Stimulated activated CD8-positive, alpha-beta memory T cell treated with anti-CD3 and anti-CD28 coated beads, Interleukin-2, amount 100 ng/mL, for 48 hours (primary cell): Measurements from ENCODE around the gene ARAP2.
A peak's percentile ranks its signal among the peaks of the same experiment; 100 is the strongest.

Experiments
- DNase-seq, 2 donors: peaks; one replicate each; pipeline ENCODE4 v3.0.0-alpha.2; 2020; ENCODE audit warnings: low read depth in 2 of 2

Gene ARAP2

GRCh38 chr4:36244257-36245082 is at the start of gene ARAP2:
Gene ARAP2 (minus strand): TSS chr4:36244514. CDS start chr4:36229486, 15,028 bp downstream.
- DNase-seq: peak; percentile 61 to 64

DNA sequence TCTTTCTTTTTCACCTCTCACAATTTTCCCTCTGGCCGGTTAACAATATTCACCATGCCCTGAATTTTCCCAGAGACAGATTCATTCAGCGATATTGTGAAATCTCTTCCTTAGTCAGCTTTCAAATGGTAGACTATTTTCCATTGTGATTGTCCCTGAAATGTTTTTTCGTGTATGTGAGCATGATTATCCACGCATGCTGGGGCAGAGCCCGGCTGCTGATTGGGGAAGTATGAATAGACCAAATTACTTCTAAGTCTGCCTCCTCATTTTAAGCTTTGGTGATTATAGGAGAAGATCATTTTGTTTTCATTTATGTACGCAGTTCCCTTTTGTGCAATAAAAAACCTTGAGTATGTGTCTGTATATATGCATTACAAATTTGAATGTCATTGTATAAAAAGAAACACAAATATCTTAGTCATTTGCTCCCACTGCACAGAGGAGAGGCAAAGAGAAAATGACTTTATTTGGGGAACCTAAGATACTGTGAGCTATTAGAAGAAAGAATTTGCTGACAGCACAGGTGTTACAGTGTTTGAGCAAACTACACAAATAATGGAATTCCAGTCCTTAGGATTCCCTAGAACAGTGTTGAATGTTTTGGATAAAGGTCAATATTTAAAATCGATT is 48.4 kb upstream of the ARAP2 start:
- DNase-seq: no peak

DNA sequence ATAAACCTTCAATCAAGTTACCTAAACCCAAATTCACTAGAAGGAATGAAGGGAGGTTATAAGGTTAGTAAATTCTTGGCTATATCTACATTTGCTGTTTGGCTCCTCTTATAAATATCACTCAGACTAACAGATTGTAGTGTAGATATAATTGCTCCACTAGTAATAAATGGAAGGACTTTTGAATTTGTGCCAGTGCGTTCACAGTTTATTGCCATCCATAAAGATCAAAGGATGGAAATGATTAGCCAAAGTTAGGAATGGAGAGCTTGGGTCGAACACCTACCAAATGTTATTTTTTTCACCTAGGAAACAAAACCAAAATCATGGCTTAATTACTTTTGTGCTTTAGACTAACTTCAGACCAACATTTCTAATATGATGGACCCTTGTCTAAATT is 46.3 kb upstream of the ARAP2 start:
- DNase-seq: no peak

GRCh38 chr4:36288731-36289426 is 44.6 kb upstream of the ARAP2 start:
- no peak for DNase-seq

- DNase-seq: no peak
These were observed 42.2 kb upstream of the ARAP2 start for GRCh38 chr4:36286481-36286871.

DNA sequence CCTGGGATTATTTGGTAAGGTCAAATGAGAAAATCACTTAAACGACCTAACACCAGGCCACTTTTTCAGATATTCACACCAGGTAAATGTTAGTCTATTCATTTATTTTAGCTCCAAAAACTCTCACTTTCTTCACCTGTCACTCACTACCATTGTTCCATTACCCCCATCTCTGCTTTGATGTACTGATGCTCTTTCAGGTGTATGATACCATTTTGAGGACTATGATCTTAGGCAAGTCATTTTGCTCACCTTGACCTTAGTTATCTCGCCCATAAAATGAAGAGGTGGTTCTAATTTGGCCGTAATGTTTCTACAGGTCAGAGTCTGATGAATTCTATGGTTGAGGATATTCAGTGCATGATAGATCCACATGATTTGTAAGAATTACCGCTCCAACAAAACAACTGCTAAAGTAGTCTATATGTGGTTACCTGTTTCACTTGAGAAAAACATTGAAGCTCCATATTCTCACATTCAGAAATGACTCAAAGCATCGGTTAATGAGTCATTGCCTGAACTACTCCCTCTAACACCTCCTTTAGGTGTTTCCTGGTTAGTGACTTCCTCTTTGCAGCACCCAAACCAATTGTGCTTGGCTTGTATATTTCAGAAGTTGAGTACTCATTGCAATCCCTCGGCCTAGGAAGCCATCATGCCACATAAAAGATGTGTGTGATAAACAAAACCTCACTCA is 41.6 kb upstream of the ARAP2 start:
- peak in 1 of 2 donors; percentile 11 for DNase-seq

DNA sequence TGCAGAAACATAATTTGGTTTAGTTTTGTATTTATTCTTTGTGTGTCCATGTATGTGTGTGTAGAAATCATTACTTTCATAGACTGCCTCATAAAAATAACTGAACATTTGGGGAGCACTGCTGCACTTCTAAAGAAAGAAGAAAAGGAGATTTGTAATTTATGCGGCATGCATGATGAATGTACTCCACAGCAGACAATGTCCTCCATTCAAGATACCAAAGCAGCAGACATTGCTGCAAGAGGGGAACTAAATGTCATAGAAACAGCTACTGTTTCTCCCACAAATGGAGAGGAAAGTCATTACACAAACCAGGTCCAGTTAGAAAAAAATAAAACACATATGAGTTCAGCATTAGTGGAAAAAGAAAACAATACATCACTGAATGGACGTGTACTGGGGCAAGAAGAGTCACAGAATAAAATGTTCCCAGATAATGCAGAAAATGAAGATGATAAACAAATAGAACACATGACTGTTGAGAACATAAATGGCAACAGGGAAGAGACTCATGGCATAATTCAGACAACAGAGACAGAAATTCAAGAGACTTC is 39.7 kb upstream of the ARAP2 start:
- DNase-seq: no peak

GRCh38 chr4:36282503-36283030 is 38.3 kb upstream of the ARAP2 start:
- no peak for DNase-seq

GRCh38 chr4:36281384-36282106 is 37.2 kb upstream of the ARAP2 start, which contains the start of gene DTHD1:
Gene DTHD1 (plus strand): TSS chr4:36281616. CDS start chr4:36281759, 143 bp downstream.
- no peak for DNase-seq

GRCh38 chr4:36280555-36280954 is 36.2 kb upstream of the ARAP2 start:
- DNase-seq: no peak

GRCh38 chr4:36278789-36279188 is 34.5 kb upstream of the ARAP2 start:
- no peak for DNase-seq

- no peak for DNase-seq
These were observed 33.2 kb upstream of the ARAP2 start for GRCh38 chr4:36277533-36277932.

DNA sequence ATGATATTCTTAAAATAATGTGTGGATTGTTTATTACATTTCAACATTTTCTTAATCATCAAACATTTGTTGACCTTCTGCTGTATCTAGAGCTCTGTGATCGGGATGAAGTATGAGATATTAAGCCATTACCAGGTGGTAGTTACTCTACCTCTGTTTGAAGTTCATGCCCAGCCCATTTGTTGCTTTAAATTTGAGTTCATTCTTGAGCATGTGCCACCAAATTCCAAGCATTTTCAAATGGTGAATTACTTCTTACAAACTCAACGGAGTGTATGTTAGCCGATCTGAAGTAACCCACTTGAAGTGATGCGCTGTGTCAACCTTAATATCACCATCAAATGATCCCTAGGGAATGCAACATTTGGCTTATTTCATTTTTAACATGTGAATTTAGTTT is 29.8 kb upstream of the ARAP2 start:
- no peak for DNase-seq

GRCh38 chr4:36273276-36273675 is 29.0 kb upstream of the ARAP2 start:
- DNase-seq: no peak

DNA sequence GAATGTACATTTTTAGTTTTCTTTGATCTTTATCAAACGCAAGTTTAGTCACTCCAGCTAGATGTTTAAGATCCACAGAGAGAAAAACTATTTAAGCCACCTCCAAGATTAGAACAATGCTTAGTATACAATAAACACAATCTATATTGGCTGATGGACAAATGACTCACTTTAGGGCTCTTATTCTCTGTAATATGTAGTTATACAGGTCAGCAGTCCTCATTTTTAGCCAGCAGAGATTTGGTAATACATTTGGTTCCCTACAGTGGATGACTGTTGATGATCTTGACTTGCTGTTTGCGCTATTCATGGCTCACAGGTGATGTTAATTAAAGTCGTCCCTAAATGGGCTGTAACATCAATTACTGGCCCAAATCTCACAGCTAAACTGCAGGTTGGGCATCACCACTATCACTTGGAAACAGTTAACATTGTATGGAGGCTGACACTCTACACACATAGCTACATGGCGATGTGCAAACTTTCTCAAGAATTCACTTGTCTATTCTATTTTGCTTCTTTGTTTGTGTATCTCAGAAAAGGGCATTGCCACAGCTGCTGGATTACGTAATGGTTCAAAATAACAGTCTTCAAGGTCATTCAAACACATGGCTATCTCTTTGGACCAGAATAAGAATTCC is 25.3 kb upstream of the ARAP2 start:
- DNase-seq: no peak

DNA sequence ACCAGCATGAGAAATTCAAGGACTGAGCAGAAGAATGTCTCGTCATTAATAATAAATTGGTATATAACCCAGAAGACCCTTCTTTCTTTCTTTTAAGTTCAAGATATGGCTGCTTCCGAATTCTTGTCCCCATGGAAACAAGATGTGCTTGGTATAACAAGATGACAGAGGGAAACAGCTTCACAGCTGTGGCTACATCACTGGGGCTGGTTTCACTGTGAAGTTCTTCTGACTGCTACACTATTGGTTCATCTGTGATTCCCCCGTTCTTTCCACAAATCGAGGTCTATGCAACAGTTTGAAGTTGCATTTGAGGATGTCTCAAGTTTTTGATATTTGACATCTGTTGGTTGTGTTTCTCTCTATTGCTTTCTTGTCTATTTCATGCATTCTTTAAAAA is 24.8 kb upstream of the ARAP2 start:
- no peak for DNase-seq

GRCh38 chr4:36267486-36268268 is 23.4 kb upstream of the ARAP2 start:
- no peak for DNase-seq

DNA sequence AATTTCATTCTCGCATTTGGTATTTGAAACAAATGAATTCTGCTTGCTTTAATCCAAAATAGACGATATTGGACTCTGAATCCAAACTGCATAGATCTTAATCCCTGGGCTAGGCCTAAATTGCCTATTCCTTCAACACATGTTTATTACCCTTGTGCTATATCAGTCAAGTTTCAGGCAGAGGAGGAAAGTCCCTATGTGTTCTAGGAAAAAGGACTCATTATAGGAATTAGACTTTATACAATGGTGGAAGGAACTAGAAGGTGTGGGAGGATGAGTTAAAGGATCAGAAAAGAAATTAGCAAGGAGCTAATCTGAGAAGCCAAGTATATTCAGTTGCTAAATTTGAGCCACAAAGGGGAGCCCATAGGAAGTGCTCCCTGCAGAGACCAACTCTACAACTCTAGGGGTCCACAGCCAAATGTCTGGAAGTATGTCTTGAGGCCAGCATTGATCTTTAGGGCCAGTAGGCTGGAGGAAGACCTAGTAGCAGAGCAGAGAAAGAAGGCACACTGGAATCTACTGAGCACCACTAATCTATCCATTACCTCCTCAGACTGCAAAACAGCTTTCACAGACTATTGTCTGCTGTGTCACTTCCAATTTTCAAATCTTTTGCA is 20.0 kb upstream of the ARAP2 start:
- DNase-seq: no peak

- no peak for DNase-seq
These were observed 16.4 kb upstream of the ARAP2 start for GRCh38 chr4:36260731-36261130.
